Activated CD4-positive, alpha-beta T cell treated with anti-CD3 and anti-CD28 coated beads for 24 hours (primary cell): Measurements from ENCODE around the gene ADARB2.

ENCODE experiments used
- DNase-seq, 2 donors: peaks; one replicate each; pipeline ENCODE4 v3.0.0-alpha.2; 2020; ENCODE audit warnings: low read depth in 2 of 2

The ADARB2 gene

GRCh38 chr10:1410469-1411395, 326.6 kb downstream of the ADARB2 start:
- no peak for DNase-seq

- DNase-seq: no peak
These were observed 327.3 kb downstream of the ADARB2 start for GRCh38 chr10:1410032-1410431.

- DNase-seq: no peak
These were observed 327.9 kb downstream of the ADARB2 start for GRCh38 chr10:1409392-1409791.

GRCh38 chr10:1408651-1409367, 328.5 kb downstream of the ADARB2 start:
- no peak for DNase-seq

GRCh38 chr10:1406967-1407945, 330.1 kb downstream of the ADARB2 start:
- DNase-seq: no peak

- no peak for DNase-seq
These were observed 331.0 kb downstream of the ADARB2 start for GRCh38 chr10:1406132-1406966.

GRCh38 chr10:1404323-1405260, 332.7 kb downstream of the ADARB2 start:
- DNase-seq: no peak

- no peak for DNase-seq
These were observed 333.6 kb downstream of the ADARB2 start for GRCh38 chr10:1403508-1404322.

GRCh38 chr10:1402816-1403507, 334.4 kb downstream of the ADARB2 start:
- no peak for DNase-seq

GRCh38 chr10:1402016-1402770, 335.1 kb downstream of the ADARB2 start:
- DNase-seq: no peak

GRCh38 chr10:1401071-1401965, 336.0 kb downstream of the ADARB2 start:
- DNase-seq: no peak

- DNase-seq: no peak
These were observed 336.9 kb downstream of the ADARB2 start for GRCh38 chr10:1400101-1401070.

- no peak for DNase-seq
These were observed 337.8 kb downstream of the ADARB2 start for GRCh38 chr10:1399431-1400100.

GRCh38 chr10:1398626-1399410, 338.5 kb downstream of the ADARB2 start:
- no peak for DNase-seq
